ENCODE data around the gene GFOD2. TPM values are rescaled to one million over a fixed set of nuclear protein-coding genes. Genes with fewer than 3 reads are reported as not detected.

The GFOD2 gene
- total and polyA plus RNA-seq, 2 of the 13 experiments (the other 11 are each of a cell fraction or from before 2014, with no cell fraction given), result 11.1 to 17.2 TPM

- TF ChIP-seq ZHX1 (CRISPR knock-in tag; IDR thresholded peaks at IDR 0.05; ENCODE audit: low read depth) (0 out of 2 replicates have a peak, but pooled peaks have one; percentile 29), SAFB2 (CRISPR knock-in tag; IDR thresholded peaks at IDR 0.05; ENCODE audit: borderline replicate concordance, low read depth) (0 out of 2 replicates have a peak, but pooled peaks have one; percentile 60), GLI4 (CRISPR knock-in tag; IDR thresholded peaks at IDR 0.05; ENCODE audit: borderline replicate concordance) (no peak), CEBPB (IDR thresholded peaks at IDR 0.05; ENCODE audit: borderline replicate concordance, low read depth, low read length) (no peak), ARID5B (CRISPR knock-in tag; IDR thresholded peaks at IDR 0.05) (peak; percentile 40; the same call in 1 of the 2 replicates), CHCHD3 (CRISPR knock-in tag; IDR thresholded peaks at IDR 0.05) (no peak), NR3C1 (CRISPR knock-in tag; IDR thresholded peaks at IDR 0.05) (no peak), NFE2L2 (IDR thresholded peaks at IDR 0.05; ENCODE audit: low read length) (no peak), SMAD9 (CRISPR knock-in tag; IDR thresholded peaks at IDR 0.05) (no peak), ZNF503 (CRISPR knock-in tag; IDR thresholded peaks at IDR 0.05) (no peak), ATAD3A (CRISPR knock-in tag; IDR thresholded peaks at IDR 0.05) (no peak), ZNF17 (CRISPR knock-in tag; IDR thresholded peaks at IDR 0.05) (no peak)
- TF ChIP-seq, protein P1, sequence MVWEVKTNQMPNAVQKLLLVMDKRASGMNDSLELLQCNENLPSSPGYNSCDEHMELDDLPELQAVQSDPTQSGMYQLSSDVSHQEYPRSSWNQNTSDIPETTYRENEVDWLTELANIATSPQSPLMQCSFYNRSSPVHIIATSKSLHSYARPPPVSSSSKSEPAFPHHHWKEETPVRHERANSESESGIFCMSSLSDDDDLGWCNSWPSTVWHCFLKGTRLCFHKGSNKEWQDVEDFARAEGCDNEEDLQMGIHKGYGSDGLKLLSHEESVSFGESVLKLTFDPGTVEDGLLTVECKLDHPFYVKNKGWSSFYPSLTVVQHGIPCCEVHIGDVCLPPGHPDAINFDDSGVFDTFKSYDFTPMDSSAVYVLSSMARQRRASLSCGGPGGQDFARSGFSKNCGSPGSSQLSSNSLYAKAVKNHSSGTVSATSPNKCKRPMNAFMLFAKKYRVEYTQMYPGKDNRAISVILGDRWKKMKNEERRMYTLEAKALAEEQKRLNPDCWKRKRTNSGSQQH (CRISPR knock-in tag; IDR thresholded peaks at IDR 0.05; ENCODE audit: low read depth), result 0 out of 2 replicates have a peak, but pooled peaks have one; percentile 76
- TF ChIP-seq, protein P2, sequence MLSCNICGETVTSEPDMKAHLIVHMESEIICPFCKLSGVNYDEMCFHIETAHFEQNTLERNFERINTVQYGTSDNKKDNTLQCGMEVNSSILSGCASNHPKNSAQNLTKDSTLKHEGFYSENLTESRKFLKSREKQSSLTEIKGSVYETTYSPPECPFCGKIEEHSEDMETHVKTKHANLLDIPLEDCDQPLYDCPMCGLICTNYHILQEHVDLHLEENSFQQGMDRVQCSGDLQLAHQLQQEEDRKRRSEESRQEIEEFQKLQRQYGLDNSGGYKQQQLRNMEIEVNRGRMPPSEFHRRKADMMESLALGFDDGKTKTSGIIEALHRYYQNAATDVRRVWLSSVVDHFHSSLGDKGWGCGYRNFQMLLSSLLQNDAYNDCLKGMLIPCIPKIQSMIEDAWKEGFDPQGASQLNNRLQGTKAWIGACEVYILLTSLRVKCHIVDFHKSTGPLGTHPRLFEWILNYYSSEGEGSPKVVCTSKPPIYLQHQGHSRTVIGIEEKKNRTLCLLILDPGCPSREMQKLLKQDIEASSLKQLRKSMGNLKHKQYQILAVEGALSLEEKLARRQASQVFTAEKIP (CRISPR knock-in tag; IDR thresholded peaks at IDR 0.05; ENCODE audit: borderline replicate concordance), result no peak
Observed at GRCh38 chr16:67652578-67653127, 66.5 kb downstream of the GFOD2 start (continued).
